HG03108 (cell line): ENCODE measurements around the gene AK4.

ENCODE experiments used
- ATAC-seq: cut with Tn5 transposase; IDR thresholded peaks from one replicate; pipeline ENCODE4 v1.9.1; 2021; ENCODE audit warnings: moderate library complexity; ENCODE audit not compliant: unreplicated experiment

Gene AK4

DNA sequence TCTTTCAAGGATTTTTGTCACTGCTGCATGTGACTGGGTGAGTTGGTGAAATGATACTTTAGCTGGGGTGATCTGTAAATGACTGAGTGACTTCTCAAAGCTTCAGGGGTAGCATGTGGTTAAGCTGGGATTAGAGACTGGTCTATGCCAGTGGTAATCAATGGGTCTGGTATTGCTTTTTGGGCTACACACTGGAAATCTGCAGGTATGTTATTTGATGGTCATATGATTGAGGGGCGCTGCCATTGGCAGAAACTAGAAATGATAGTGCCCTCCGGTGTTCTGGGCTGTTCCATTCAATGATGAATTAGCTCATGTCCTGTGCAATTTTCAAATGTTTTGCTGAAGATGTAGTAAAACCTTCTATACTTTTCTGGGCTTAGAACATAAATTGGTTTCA lies 121.6 kb downstream of the AK4 start:
- no peak for ATAC-seq

- ATAC-seq = no peak
These were observed 128.4 kb downstream of the AK4 start for GRCh38 chr1:65276197-65276939.

DNA sequence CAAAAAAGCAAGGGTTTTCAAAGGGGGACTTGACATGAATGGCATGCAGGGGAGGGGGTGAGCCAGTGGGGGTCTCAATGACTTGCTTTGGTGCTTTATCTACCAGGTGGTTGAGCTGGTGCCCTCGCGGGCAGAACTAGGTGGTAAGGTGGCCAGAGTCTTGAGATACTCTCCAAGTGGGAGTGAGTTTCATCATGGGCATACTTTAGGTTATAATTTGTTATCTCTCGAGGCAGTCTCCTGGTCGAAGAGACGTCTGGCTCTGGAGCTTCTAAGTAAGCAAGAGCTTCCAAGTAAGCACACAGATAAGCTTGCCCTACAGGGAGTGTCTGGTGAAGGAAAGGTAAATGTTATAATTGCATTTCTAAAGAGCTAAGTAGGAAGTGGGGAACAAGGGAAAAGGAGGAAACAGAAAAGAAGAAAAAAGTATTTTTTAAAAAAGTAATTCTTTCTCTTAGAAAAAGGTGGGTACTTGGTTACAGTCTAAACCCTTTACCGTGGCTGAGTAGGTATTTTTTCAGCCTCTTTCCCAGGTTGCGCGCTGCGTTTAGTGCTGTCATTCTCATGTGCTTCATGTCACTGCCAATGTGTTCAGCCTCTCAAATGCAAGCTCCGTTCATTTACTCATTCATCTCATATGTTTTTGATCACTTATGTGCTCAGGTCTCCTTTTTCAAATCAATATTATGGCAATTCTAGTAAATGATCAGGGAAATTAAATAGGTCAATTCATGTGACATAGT lies 129.8 kb downstream of the AK4 start:
- ATAC-seq = no peak

GRCh38 chr1:65278376-65279069 lies 130.5 kb downstream of the AK4 start:
- ATAC-seq = no peak

DNA sequence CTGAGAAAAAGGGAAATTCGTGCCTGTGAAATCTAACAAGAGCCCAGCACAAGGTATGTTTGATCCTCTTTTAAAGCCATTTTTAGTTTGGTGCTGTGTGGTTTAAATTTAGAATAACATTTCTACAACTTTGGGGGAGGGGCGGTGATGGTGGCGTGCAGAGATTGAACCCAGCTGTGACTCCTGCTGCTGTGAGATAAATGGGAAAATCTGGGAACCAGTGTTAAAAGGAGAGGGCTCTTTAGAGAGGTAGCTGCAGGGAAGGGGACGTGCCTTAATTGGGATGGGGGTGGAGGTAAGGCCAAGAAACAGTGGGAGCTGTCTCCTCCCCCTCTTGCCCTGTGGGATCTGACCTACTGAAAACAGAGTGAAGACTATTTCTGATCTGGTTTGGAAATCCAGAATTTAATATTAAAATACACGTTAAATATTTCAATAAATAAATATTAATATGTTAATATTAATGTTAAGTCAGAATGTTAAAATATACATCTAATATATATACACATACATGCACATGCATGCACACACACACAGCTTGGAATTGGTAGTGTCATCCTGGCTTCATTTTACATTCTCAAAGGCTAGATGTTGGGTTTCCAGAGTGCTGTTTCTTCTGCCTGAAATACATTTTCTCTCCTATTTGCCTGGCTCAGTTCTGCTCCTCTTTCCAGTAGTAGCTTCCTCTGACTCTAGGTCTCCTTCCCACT lies 131.2 kb downstream of the AK4 start:
- no peak for ATAC-seq
